Fibroblast of lung (primary cell): ENCODE measurements around the gene MSL3. TPM values are rescaled to one million over a fixed set of nuclear protein-coding genes. Genes with fewer than 3 reads are reported as not detected.

ENCODE experiments used
- DNase-seq, 2 donors: peaks; one replicate each; pipeline versions ENCODE4 v3.0.0 to v3.0.0-alpha.2; 2010; ENCODE audit warnings: low read depth in 2 of 2
- H2AFZ ChIP-seq: 2 replicates; pipeline ENCODE4 v1.5.1; 2012; ENCODE audit warnings: low read length, control low read depth, inconsistent platforms
- H3K27ac ChIP-seq: 2 replicates; pipeline ENCODE4 v1.5.1; 2011; ENCODE audit warnings: low read length, control low read depth; ENCODE audit not compliant: insufficient read depth
- H3K27me3 ChIP-seq: 2 replicates; pipeline ENCODE4 v1.5.1; 2011; ENCODE audit warnings: mild to moderate bottlenecking, low read length; ENCODE audit not compliant: control insufficient read depth, insufficient read depth
- H3K36me3 ChIP-seq: 2 replicates; pipeline ENCODE4 v1.5.1; 2011; ENCODE audit warnings: low read length; ENCODE audit not compliant: control insufficient read depth, insufficient read depth
- H3K4me1 ChIP-seq: 2 replicates; pipeline ENCODE4 v1.5.1; 2011; ENCODE audit warnings: low read length; ENCODE audit not compliant: control insufficient read depth, insufficient read depth; ENCODE audit errors: extremely low read depth
- H3K4me2 ChIP-seq: 2 replicates; pipeline ENCODE4 v1.5.1; 2011; ENCODE audit warnings: low read length, control low read depth; ENCODE audit not compliant: insufficient read depth; ENCODE audit errors: extremely low read depth
- H3K4me3 ChIP-seq, 4 experiments: fragments of 200-600 bp in 1 of 4; sonication (generic) in 1 of 4; replicated peaks in 1 of 4; 2 replicates each; pipeline ENCODE4 v1.5.1; 2011 to 2016; ENCODE audit warnings: low read length in 4 of 4, low read depth in 3 of 4, mild to moderate bottlenecking in 3 of 4, control low read depth in 2 of 4, inconsistent platforms in 1 of 4, mixed read lengths in 1 of 4; ENCODE audit not compliant: insufficient read depth in 1 of 4; ENCODE audit errors: control extremely low read depth in 1 of 4
- H3K79me2 ChIP-seq: 2 replicates; pipeline ENCODE4 v1.5.1; 2012; ENCODE audit warnings: mild to moderate bottlenecking, low read length, inconsistent platforms; ENCODE audit not compliant: control insufficient read depth, insufficient read depth
- H3K9ac ChIP-seq: 2 replicates; pipeline ENCODE4 v1.5.1; 2011; ENCODE audit warnings: mild to moderate bottlenecking, low read length, control low read depth; ENCODE audit not compliant: insufficient read depth
- H3K9me3 ChIP-seq: 2 replicates; pipeline ENCODE4 v1.5.1; 2012; ENCODE audit warnings: low read depth, low read length; ENCODE audit not compliant: control insufficient read depth, insufficient read depth
- H4K20me1 ChIP-seq: 2 replicates; pipeline ENCODE4 v1.5.1; 2011; ENCODE audit warnings: low read length; ENCODE audit not compliant: control insufficient read depth, insufficient read depth; ENCODE audit errors: extremely low read depth
- EZH2 ChIP-seq: IDR thresholded peaks from 2 replicates; pipeline ENCODE4 v1.5.1; 2012; ENCODE audit warnings: low read length, control low read depth, mild to moderate bottlenecking; ENCODE audit errors: missing control alignments
- polyA plus RNA-seq, 2 donors: library from polyadenylated mRNA; depleted of rRNA in 1 of 2; stranded (reverse) in 1 of 2; unstranded in 1 of 2; fragments of >200 nt; gene quantifications; 2 replicates each; pipeline ENCODE4 v1.2.1, GENCODE V29; 2011 to 2012; ENCODE audit warnings: missing spikeins in 1 of 2
- total RNA-seq: library from RNA; depleted of rRNA; stranded (reverse); fragments of >200 nt; gene quantifications from 2 replicates; pipeline ENCODE4 v1.2.1, GENCODE V29; 2014
- TF ChIP-seq, protein P1 (sequence below), 2 donors: IDR thresholded peaks in 1 of 2; conservative IDR thresholded peaks in 1 of 2; 1 replicate in 1 of 2; 2 replicates in 1 of 2; pipeline ENCODE4 v1.5.1; 2011 to 2012; ENCODE audit warnings: low read length in 2 of 2, control low read depth in 1 of 2, inconsistent platforms in 1 of 2, low read depth in 1 of 2, mild to moderate bottlenecking in 1 of 2

Gene MSL3
- total and polyA plus RNA-seq, 2 donors (not counting 1 experiment from before 2014, with no cell fraction given), result 16.8 to 24.6 TPM

DNA sequence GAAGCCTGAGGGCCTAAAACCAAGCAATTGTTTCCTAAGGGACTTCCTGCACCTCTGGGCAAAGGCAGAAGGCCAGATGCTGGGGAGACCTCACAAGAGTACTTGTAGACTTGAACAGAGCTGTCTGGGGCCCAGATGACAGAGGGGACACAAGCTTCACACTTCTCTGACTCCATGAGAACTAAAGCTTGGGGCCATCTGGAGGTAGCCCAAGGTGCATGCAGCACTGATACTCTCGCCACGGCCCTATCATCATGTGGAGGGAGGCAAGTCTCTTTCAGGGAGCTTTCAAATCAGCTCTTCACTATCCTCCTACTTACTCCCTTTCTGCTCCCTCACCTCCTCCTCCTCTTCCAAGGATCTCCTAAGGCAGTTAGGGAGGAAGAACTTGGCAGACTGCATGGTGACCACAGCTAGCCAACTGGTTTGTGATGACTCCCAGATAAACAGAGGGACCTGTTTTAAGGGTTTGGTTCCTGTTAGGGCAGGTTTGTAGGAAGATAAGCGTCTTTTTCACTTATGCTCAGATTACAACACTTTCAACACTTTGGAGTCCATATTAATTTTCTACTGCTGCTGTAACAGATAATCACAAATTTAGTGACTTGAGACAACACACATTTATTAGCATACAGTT is 23.8 kb downstream of the MSL3 start:
- H3K4me3 ChIP-seq, result no peak overlapping the region

DNA sequence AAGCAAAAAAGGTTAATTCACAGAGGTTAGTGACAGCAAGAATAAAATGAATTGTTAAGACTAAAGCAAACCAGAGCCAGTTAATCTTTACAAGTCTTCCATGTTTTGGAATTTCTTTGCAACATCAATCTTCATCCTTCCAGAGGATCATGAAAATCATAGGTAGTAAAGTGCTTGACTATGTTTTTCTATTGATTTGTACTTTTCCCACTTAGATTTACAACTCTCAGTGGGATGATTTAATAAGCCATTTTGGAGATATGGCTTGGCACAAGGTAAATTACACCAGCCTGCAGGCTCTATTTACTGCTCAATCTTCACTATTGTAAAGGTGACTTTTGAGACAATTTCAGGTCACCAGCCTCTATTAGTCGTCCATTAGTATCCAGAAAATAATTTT is 26.5 kb downstream of the MSL3 start:
- Histone ChIP-seq H3K9me3 (no peaks in the 10 kb centered on the region), H3K4me3 (no peak overlapping the region), H3K4me2 (no peak overlapping the region), H3K36me3 (no peaks in the 10 kb centered on the region), H2AFZ (no peak overlapping the region), H3K27me3 (no peaks in the 10 kb centered on the region), H3K79me2 (no peaks in the 10 kb centered on the region), H3K9ac (no peak overlapping the region), H4K20me1 (no peaks in the 10 kb centered on the region), H3K4me1 (no peaks in the 10 kb centered on the region), H3K27ac (no peak overlapping the region)
- TF ChIP-seq, protein P1, sequence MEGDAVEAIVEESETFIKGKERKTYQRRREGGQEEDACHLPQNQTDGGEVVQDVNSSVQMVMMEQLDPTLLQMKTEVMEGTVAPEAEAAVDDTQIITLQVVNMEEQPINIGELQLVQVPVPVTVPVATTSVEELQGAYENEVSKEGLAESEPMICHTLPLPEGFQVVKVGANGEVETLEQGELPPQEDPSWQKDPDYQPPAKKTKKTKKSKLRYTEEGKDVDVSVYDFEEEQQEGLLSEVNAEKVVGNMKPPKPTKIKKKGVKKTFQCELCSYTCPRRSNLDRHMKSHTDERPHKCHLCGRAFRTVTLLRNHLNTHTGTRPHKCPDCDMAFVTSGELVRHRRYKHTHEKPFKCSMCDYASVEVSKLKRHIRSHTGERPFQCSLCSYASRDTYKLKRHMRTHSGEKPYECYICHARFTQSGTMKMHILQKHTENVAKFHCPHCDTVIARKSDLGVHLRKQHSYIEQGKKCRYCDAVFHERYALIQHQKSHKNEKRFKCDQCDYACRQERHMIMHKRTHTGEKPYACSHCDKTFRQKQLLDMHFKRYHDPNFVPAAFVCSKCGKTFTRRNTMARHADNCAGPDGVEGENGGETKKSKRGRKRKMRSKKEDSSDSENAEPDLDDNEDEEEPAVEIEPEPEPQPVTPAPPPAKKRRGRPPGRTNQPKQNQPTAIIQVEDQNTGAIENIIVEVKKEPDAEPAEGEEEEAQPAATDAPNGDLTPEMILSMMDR (conservative IDR thresholded peaks at IDR 0.05 in 1 of 2, IDR thresholded peaks at IDR 0.05 in 1 of 2; ENCODE audit: low read depth in 1 of 2, low read length in 2 of 2), result no peak
- no peak for TF ChIP-seq EZH2
- DNase-seq, result no peak

More for the DNA sequence above, 23.8 kb downstream of the MSL3 start:
- no peaks in the 10 kb centered on the region for H3K27me3 ChIP-seq
- H4K20me1 ChIP-seq, result no peaks in the 10 kb centered on the region
- no peak overlapping the region for H2AFZ ChIP-seq
- DNase-seq, result no peak
- H3K9me3 ChIP-seq, result no peaks in the 10 kb centered on the region
- no peak overlapping the region for H3K27ac ChIP-seq
- H3K36me3 ChIP-seq, result no peaks in the 10 kb centered on the region
- H3K9ac ChIP-seq, result no peak overlapping the region
- H3K79me2 ChIP-seq, result no peaks in the 10 kb centered on the region
- no peak for TF ChIP-seq EZH2
- TF ChIP-seq, protein P1 (conservative IDR thresholded peaks at IDR 0.05 in 1 of 2, IDR thresholded peaks at IDR 0.05 in 1 of 2; ENCODE audit: low read depth in 1 of 2, low read length in 2 of 2), result no peak
- no peaks in the 10 kb centered on the region for H3K4me1 ChIP-seq
- no peak overlapping the region for H3K4me2 ChIP-seq

DNA sequence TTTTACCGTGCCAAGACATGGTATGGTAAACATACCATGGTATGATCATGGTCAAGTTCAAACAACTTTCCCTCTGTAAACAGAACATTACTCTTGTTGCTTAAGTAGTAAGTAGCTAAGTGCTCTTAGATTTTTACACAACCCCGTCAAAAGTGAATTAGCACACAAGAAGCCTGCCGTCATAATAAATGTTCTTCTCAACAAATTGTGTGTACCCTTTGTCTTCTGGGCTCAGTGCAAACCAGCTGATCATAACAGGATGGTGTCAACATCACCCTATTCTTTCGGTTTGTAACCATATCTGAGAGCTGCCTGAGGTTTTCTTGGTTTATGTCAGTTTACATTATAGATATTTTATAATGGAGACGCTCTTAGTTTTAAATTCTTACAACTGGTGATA is 28.8 kb downstream of the MSL3 start:
- no peaks in the 10 kb centered on the region for H3K36me3 ChIP-seq
- no peak overlapping the region for H2AFZ ChIP-seq
- no peaks in the 10 kb centered on the region for H4K20me1 ChIP-seq
- H3K4me3 ChIP-seq, result peak overlapping the region in 1 of 4 experiments; percentile 56
- peak overlapping the region; percentile 23 for H3K4me2 ChIP-seq
- TF ChIP-seq, protein P1 (conservative IDR thresholded peaks at IDR 0.05 in 1 of 2, IDR thresholded peaks at IDR 0.05 in 1 of 2; ENCODE audit: low read depth in 1 of 2, low read length in 2 of 2), result no peak
- TF ChIP-seq EZH2, result no peak
- peak in 1 of 2 donors; percentile 33 for DNase-seq
- H3K79me2 ChIP-seq, result no peaks in the 10 kb centered on the region
- H3K27ac ChIP-seq, result no peak overlapping the region
- H3K9me3 ChIP-seq, result no peaks in the 10 kb centered on the region
- H3K27me3 ChIP-seq, result no peaks in the 10 kb centered on the region
- no peaks in the 10 kb centered on the region for H3K4me1 ChIP-seq
- no peak overlapping the region for H3K9ac ChIP-seq
